Measurements from ENCODE around the gene LGR6. TPM values are rescaled to one million over a fixed set of nuclear protein-coding genes. Genes with fewer than 3 reads are reported as not detected.

LGR6 gene
- polyA plus RNA-seq, 3 donors, result not detected

DNA sequence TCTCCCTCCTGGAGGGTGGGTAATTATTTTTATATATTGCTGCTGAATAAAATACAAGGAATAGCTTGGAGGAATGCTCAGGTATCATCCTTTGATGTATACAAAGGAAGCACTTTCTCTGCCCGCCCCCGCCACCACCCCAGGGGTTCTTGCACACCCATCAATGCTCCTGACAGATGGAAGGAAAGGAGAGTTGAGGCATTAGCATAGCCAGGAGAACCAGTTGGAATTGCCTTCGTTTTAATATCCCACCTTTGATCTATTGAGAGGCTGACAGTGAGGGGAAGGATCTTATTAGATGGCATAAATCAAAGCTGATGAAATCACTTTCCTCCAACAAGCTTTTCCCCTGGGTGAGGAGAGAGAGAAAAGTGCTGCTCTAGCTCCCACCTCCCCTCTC lies 71.1 kb downstream of the LGR6 start:
- intact Hi-C loops (cut with micrococcal nuclease), result no loop called here
- Mint-ChIP-seq H3K9me3 (peaks cover 0 to 2% (median 0%) of the 10 kb centered on the region in 7 donors), H3K4me3 (no peak overlapping the region), H3K36me3 (no peaks in the 10 kb centered on the region), H3K4me1 (no peaks in the 10 kb centered on the region), H3K27me3 (ENCODE audit: low read depth in 3 of 3) (peaks cover 23 to 40% (median 29%) of the 10 kb centered on the region in 3 donors), H3K27ac (no peak overlapping the region)
- H3K79me2 ChIP-seq (ENCODE audit: insufficient read depth, low read length), result no peaks in the 10 kb centered on the region
- H2AFZ ChIP-seq (ENCODE audit: insufficient read depth, low read depth, low read length, poor library complexity, severe bottlenecking), result no peak overlapping the region
- no peak overlapping the region for H3K27ac ChIP-seq (ENCODE audit: low read depth in 1 of 2, low read length in 2 of 2)
- DNase-seq, result no peak
- no peaks in the 10 kb centered on the region for H3K4me1 ChIP-seq (ENCODE audit: control insufficient read depth in 1 of 2, insufficient read depth in 2 of 2, low read length in 2 of 2)
- H3K4me2 ChIP-seq (replicated peaks; ENCODE audit: extremely low read depth, low read length, poor library complexity, severe bottlenecking), result no peak overlapping the region
- H3K9me3 ChIP-seq (replicated peaks in 1 of 2; ENCODE audit: control insufficient read depth in 1 of 2, insufficient read depth in 1 of 2, low read length in 2 of 2), result no peaks in the 10 kb centered on the region
- H3K27me3 ChIP-seq (ENCODE audit: control insufficient read depth in 2 of 2, insufficient read depth in 2 of 2, low read length in 2 of 2), result peaks cover 6 to 26% of the 10 kb centered on the region in 2 donors
- no peaks in the 10 kb centered on the region for H3K36me3 ChIP-seq (replicated peaks in 1 of 2; ENCODE audit: control insufficient read depth in 1 of 2, insufficient read depth in 2 of 2, low read length in 2 of 2)
- H3K9ac ChIP-seq (ENCODE audit: insufficient read depth, low read length, poor library complexity, severe bottlenecking), result no peak overlapping the region
- no CpG with 5 or more reads among the region's 3 CpGs for WGBS (ENCODE audit: insufficient coverage)
- no peaks in the 10 kb centered on the region for H4K20me1 ChIP-seq (ENCODE audit: insufficient read depth, low read length)
- TF ChIP-seq, protein P1, sequence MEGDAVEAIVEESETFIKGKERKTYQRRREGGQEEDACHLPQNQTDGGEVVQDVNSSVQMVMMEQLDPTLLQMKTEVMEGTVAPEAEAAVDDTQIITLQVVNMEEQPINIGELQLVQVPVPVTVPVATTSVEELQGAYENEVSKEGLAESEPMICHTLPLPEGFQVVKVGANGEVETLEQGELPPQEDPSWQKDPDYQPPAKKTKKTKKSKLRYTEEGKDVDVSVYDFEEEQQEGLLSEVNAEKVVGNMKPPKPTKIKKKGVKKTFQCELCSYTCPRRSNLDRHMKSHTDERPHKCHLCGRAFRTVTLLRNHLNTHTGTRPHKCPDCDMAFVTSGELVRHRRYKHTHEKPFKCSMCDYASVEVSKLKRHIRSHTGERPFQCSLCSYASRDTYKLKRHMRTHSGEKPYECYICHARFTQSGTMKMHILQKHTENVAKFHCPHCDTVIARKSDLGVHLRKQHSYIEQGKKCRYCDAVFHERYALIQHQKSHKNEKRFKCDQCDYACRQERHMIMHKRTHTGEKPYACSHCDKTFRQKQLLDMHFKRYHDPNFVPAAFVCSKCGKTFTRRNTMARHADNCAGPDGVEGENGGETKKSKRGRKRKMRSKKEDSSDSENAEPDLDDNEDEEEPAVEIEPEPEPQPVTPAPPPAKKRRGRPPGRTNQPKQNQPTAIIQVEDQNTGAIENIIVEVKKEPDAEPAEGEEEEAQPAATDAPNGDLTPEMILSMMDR (IDR thresholded peaks at IDR 0.05), result no peak
- no peak overlapping the region for H3K4me3 ChIP-seq (replicated peaks in 1 of 3; ENCODE audit: low read depth in 2 of 3, low read length in 3 of 3)

GRCh38 chr1:202266061-202266765 lies 72.6 kb downstream of the LGR6 start:
- no peak overlapping the region for H3K9ac ChIP-seq (ENCODE audit: insufficient read depth, low read length, poor library complexity, severe bottlenecking)
- Mint-ChIP-seq H3K9me3 (peaks cover 0 to 2% (median 0%) of the 10 kb centered on the region in 7 donors), H3K27ac (no peak overlapping the region), H3K4me3 (peak overlapping the region in 1 of 2 donors; percentile 1), H3K27me3 (ENCODE audit: low read depth in 3 of 3) (peaks cover 23 to 36% (median 34%) of the 10 kb centered on the region in 3 donors), H3K36me3 (no peaks in the 10 kb centered on the region), H3K4me1 (no peaks in the 10 kb centered on the region)
- H3K4me3 ChIP-seq (replicated peaks in 1 of 3; ENCODE audit: low read depth in 2 of 3, low read length in 3 of 3), result no peak overlapping the region
- intact Hi-C loops (cut with micrococcal nuclease), result no loop called here
- H3K79me2 ChIP-seq (ENCODE audit: insufficient read depth, low read length), result no peaks in the 10 kb centered on the region
- WGBS (ENCODE audit: insufficient coverage), result 98% methylated on average over 8 of the region's 9 CpGs
- no peaks in the 10 kb centered on the region for H3K36me3 ChIP-seq (replicated peaks in 1 of 2; ENCODE audit: control insufficient read depth in 1 of 2, insufficient read depth in 2 of 2, low read length in 2 of 2)
- peaks cover 6 to 26% of the 10 kb centered on the region in 2 donors for H3K27me3 ChIP-seq (ENCODE audit: control insufficient read depth in 2 of 2, insufficient read depth in 2 of 2, low read length in 2 of 2)
- no peak overlapping the region for H3K27ac ChIP-seq (ENCODE audit: low read depth in 1 of 2, low read length in 2 of 2)
- TF ChIP-seq, protein P1 (IDR thresholded peaks at IDR 0.05), result no peak
- no peaks in the 10 kb centered on the region for H3K9me3 ChIP-seq (replicated peaks in 1 of 2; ENCODE audit: control insufficient read depth in 1 of 2, insufficient read depth in 1 of 2, low read length in 2 of 2)
- H4K20me1 ChIP-seq (ENCODE audit: insufficient read depth, low read length), result no peaks in the 10 kb centered on the region
- H3K4me2 ChIP-seq (replicated peaks; ENCODE audit: extremely low read depth, low read length, poor library complexity, severe bottlenecking), result no peak overlapping the region
- no peak for DNase-seq
- no peaks in the 10 kb centered on the region for H3K4me1 ChIP-seq (ENCODE audit: control insufficient read depth in 1 of 2, insufficient read depth in 2 of 2, low read length in 2 of 2)
- no peak overlapping the region for H2AFZ ChIP-seq (ENCODE audit: insufficient read depth, low read depth, low read length, poor library complexity, severe bottlenecking)
